DMS53 treated with DMSO at 0.1 percent for 48 hours (cell line): ENCODE measurements around the gene GLIS2.

ENCODE experiments used
- DNase-seq: peaks from one replicate; lab custom pipeline; 2025; ENCODE audit not compliant: unreplicated experiment; lab: John Stamatoyannopoulos, UW

GLIS2 gene

DNA sequence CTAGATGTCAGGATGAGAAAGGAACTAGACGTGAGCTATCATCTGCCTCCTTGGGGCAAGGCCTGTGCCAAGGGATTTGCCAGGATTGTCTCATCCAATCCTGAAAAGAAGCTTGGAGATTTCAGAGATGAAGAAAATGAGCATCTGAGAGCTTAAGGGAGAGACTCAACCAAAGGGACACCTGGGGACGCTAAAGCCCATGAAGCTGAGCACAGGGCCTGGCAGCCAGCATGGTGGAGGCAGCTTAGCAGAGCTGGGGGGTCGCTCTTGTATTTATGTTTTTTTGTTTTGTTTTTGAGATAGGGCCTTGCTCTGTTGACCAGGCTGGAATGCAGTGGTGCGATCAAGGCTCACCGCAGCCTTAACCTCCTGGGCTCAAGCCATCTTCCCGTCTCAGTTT lies 18.4 kb upstream of the GLIS2 start:
- DNase-seq = no peak

DNA sequence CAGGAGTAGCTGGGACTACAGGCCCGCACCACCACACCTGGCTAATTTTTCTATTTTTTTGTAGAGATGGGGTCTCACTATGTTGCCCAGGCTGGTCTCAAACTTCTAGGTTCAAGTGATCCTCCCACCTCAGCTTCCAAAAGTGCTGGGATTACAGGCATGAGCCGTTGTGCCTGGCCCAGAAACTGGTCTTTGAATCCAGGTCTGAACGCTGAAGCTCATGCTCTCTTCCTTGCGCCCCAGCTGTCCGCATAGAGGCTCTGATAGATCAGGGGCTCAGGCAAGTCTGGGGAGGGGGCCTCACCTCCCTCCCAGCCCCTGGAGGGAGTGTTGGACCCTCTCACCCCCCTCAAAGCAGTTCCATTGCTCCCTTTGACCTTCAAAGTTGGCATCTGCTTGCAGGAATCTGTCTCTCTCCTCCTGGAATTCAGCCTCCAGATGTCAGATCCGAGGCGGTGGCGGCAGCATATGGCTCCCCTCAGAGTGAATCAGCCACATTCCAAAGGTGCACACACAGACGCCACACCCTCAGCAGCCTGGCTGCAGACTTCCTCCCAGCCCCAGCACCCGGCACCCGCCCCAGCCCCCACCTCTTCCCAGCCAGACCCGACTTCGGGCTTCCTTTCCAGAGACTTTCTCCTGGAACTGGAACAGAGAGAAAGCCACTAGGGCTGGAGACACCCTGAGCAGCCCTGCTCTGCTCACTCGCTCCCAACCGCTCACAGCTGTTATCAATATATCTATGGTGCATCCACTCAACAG lies 16.9 kb upstream of the GLIS2 start:
- no peak for DNase-seq

DNA sequence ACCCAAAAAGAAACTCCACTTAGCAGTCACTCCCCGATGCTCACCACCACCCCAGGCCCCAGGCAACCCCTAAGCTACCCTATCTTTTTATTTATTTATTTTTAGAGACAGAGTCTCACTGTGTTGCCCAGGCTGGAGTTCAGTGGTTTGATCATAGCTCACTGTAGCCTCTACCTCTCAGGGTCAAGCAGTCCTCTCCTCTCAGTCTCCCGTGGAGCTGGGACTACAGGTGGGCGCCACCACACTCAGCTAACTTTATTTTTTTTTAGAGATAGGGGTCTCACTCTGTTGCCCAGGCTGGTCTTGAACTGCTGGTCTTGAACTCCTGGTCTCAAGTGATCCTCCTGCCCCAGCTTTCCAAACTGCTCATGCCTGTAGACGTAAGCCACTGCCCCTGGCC lies 14.7 kb upstream of the GLIS2 start:
- no peak for DNase-seq

DNA sequence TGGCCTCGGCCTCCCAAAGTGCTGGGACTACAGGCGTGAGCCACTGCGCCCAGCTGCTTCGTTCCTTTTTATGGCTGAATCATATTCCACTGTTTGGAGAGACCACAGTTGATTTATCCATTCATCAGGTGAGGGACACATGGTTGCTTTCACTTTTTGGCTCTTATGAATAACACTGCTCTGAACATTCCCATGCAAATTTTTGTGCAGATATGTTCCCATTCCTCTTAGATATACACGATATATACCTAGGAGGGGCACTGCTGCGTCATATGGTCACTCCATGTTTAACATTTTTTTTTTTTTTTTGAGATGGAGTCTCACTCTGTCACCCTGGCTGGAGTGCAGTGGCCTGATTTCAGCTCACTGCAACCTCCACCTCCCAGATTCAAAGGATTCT lies 13.9 kb upstream of the GLIS2 start:
- no peak for DNase-seq

DNA sequence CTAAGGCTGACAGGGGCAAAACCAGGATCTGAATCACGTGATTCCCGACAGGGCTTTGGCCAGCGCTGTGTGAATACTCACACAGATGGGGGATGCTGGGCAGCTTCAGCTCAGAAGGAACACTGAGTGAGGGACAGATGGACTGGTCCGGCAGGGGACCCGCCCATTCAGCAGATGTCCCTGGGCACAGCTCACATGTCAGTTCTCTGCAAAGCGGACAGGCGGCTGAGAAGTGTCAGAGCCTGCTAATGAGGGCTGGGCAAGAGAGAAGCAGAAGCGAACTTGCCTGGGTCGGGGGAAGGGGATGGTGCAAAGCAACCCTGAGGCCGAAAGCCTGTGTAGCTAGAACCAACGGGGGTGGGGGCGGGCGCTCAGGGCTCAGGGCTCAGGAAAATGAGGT lies 11.9 kb upstream of the GLIS2 start:
- DNase-seq = no peak

DNA sequence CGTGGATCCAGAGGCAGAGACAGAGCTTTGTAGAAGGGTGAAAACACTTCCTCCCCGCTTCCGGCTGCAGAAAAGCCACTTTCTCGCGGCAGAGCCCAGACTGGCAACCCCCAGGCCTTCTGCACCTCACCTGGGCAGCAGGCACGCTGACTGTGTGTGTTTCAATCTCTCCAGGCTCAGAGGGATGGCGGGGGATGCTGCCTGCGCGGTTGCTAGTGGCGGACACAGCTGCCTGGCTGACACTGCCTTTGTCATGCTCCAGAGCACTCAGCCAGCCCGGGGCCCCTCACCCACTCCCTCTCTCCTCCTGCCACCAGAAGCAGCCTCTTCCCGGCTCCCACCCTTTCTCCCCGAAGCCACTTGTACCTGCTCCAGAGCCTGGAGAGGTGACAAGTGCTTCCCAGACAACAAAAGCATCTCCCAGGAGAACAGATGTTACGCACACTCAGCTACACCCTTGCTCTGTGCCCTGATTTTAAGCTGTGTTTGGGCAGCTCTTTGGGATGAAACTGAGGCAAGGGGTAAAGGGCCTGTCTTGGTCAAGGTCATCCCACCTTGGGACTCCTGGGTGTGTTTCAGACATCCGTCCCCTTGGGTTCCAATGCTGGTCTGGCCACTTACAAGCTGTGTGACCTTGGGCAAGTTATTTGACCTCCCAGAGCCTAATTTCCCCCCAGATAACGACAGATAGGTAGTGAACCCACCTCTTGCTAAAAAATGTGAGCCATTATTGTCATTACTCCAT lies 9.2 kb upstream of the GLIS2 start:
- DNase-seq = peak; percentile 34

DNA sequence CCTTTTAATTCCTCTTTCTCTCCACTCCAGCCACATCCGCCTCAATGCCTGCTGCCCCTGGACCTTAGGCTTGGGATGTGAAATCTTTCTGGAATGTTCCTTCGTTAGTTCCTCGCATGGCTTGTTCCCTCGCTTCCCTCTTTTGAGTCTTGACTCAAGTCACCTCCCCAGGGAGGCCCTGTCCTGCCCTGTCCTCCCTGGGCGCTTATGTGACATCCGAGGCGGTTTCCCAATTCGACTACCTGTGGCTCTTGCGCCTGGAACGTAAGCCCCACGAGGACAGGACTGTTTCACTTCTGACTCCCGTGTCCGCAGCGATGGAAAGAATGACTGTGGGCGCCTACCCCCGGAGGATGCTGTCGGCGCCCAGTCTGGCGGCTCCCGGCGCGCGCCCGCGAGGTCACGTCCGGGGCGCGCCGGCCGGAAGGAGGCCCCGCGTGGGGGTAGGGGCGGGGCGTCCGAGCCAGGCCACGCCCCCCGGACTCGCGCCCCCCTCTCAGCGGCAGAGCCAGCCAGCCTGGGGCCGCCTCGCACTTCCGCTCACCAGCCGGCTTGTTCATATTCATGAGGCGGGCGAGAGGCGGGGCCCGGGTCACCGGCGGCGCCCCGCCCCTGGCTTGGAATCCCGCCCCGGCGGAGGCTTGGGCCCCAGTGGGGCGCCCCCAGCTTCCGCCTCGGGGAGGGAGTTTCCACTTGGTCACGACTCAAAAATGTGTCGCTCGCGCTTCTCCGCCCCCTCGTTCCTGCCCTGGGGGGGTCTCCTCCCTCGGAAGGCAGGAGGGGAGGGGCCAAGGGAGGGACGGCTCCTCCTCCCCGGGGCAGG lies 8.4 kb upstream of the GLIS2 start:
- DNase-seq = peak; percentile 69

DNA sequence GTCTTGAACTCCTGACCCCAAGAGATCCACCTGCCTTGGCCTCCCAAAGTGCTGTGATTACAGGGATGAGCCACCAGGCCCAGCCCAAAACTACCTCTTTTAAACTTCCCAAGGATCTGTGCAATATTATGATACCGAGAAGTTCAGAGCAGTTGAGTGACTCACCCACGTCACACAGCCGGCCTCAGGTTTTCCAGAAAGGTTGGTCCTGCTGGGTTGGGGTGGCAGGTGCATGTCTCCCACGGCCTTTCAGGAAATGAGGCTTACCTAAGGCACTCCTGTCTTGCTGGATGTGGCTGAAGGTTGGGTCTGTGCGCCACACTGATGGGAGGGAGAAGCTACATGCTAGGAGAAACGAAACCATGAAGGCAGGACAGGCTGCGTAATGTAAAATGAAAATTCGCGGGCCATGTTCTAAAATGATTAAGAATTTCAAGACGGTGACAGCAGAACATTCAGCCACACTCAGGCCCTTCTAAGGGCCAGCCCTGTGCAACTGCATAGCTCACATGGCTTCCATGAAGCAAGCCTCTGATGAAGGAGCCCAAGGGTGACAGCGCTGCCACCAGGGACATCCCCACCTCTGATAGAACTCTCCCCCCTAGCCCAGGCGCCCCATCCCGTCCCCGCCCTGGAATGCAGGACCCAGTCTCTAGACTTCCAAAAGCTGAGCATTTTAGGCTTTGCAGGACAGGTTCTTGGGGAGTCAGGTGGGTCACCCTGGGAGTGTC lies 6.6 kb upstream of the GLIS2 start:
- DNase-seq = no peak

DNA sequence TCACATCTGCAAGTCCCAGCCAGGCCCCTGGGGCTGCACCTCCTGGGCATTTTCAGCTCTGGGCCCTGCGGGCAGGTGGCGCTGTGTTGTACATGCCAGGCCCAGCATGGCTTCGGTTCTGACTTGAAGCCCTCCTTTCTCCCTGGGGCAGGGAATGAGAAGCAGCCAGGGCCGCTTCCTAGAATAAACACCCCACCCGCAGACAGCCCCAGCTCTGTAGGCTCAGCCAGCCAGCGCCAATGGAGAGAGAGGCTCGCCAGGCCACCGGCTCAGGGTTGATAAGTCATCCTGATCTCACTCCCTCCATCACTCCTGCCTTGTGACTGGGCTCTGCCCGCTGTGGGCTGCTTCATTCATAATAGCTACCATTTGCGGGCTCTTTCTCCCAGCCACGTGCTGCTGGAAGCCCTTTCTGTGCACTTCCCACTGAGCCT lies 6.0 kb upstream of the GLIS2 start:
- peak; percentile 21 for DNase-seq

DNA sequence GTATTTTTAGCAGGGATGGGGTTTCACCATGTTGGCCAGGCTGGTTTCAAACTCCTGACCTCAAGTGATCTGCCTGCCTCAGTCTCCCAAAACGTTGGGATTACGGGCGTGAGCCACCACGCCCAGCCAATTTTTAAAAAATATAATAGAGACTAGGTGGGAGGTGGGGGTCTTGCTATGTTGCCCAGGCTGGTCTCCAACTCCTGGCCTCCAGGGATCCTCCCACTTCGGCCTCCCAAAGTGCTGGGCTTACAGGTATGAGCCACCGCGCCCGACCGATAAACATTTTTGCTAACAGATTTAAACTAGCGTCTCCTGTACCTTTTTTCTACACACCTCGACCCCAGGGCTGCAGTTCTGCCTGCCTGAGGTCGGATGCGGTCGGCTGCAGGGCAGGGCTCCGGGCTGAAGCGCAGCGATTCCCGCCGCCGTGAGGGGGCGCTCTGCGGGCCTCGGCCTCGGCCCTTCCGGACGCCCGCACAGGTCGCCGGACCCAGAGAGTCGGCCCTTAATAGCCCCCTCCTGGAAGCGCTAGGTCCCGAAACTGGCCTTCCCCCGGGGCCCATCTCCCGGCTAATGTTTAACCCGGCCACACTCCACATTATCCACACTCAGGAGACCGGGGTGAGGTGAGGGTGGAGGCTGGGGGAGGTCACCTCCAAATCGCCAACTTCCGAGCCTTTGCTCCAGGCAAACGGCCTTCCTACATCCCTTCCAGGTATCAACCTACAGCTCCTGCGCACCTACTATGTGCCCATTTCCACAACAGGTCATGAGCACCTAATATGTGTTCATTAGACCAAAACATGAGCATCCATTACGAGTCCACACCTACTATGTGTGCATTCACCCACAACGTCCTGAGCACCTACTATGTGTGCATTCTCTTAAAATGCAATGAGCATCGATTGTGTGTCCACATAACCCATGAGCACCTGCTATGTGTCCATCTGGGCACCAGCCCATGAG lies 2.0 kb upstream of the GLIS2 start:
- peak; percentile 87 for DNase-seq

DNA sequence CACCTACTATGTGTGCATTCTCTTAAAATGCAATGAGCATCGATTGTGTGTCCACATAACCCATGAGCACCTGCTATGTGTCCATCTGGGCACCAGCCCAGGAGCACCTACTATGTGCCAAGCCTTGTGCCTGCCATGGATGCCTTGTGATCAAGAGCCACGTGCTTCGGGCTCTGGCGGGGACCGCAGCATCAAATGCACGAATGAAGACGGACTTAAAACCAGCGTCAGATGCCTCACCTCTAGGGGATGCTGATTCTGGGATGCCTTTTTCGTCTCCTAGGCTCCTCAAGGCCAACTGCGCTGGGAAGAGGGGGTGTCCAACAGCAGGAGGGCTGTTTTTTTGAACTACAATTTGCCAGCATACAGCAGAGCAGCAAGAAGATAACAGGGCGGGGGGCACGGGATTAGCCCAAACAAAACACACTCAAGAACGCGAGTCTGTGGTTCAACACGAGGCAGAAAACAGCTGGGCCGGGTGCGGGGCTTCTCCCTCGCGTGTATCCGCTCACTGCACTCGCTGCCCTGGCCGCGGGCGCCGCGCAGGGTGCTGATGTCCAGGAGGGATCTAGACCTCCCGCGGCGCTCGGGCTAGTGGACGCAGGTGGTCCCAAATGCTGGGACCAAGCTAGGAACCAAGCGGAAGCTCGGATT lies 1.2 kb upstream of the GLIS2 start:
- peak; percentile 36 for DNase-seq

DNA sequence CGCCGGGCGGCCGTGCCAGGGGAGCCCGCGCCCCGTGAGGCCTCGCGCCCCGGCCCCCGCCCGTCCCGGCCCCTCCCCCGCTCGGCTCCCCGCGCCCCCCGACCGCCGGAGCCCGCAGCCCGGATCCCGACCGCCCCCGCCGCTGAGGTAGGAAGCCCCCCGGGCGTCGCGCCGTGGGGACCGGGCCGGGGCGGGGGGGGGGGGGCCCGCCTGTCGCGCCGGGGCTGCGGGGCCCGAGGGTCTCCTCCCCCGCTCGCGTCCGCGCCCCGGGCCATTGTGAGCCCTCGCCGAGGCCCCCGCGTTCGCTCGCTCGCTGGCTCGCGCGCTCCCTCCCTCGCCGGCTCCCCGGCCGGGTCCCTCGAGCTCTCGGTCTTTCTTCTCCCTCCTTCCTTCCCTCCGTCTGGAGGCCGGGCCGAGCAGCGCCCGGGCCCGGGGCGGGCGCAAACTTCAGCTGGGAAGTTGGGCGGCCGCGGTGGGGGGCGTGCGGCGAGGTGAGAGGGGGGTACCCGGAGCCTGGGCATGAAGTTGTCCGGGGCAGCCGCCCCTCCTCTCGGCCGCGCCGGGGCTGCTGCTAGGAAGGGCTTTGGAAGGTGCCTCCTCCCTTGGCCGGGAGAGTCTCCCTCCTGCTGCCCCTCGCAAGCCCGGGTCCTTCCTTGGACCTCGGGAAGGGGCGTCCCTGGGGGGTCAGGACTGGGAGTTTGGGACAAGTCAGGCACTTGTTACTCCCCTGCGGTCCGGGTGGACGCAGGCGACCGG lies 419 bp downstream of the GLIS2 start:
- no peak for DNase-seq

DNA sequence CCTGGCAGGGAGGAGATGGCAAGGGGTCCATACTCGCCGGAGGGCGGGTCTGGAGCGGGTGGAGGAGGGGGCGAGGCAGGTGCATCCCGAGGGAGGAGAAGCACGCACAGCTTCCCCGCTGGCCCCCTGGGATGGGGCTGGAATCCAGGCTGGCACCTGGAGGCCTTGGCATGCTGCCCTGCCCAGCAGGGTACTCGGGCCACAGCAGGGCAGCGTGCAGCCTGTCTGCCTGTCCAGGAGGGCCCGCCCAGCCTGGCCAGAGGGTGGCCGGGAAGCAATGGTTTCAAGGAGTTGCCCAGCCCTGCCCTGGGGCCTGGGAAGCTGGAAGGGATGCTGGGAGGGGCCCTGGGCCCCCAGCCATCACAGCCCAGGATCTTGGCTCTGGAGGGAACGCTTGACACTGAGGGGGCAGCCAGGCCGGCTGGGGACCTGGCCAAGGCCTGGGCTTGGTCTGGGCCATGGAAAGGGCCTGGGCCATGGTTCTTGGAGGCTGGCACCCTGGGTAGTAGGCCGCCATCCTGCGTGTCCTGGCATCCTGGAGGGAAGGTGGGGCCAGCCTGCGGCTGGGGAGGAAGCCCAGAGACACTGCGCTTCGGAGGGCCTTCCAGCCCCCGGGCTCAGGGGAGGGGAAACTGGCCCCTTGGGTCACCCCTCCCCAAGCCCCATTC lies 1.1 kb downstream of the GLIS2 start:
- DNase-seq = no peak

DNA sequence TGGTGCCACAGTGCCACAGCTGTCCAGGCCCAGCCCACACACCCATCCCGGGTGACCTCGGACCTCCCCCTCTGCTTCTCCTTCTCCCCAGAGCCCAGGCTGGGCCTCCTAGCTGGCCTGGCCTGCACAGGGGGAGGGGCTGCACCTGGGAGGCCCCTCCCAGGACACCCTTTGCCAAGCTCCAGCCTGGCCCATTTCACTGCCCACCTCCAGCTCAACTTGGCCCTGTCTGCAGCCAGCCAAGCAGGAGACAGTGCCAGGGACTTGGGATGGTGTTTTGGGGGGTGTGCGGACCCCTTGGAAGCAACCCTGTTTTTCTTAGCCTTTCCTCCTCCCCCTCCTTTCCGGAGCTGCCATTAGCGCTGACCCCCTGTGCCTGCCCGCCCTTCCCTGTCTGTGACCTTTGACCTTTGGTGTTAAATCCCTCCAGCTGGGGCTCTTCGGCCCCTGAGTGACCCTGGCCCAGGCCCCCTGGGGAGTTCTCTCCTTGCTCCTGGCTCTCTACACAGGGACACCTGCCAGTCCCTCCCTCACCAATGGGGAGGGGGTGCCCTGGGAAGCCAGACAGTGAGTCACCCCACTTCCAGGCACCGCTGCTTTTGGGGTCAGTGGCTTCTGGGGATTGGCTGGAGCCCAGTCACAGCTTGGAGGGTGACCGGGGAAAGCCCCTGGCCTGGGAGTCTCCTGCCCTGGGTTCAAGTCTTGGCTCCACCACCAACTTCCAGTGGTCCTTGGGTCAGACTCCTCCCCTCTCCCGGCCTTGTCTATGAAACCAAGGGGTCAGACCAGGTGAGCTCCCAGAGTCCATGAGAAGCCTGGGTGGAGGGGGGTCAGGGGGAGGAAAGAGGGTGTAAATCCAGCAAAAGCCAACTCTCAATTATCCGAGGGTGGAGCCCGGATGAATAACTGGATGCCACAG lies 1.9 kb downstream of the GLIS2 start:
- DNase-seq = no peak

DNA sequence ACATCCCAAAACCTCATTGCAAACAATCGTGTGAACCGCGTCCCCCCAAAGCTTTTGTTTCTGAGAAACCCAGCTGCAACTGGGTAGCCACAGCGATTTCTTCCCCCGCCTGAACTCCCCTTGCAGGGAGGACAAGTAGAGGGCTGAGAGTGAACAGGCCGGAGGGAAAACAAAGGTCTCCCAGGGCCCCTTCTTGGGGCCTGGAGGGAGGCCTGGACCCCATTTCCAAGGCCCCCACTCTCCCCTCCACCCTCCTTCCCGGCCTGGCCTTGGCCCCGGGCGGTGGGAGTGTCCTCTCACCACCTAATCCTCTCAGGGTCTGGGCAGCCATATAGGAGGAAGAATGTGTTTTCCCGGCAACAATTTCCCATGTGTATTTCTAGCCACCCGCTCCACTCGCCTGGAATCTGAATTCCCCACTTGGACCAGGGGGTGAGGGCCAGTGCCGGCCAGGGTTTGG lies 2.6 kb downstream of the GLIS2 start:
- DNase-seq = no peak

DNA sequence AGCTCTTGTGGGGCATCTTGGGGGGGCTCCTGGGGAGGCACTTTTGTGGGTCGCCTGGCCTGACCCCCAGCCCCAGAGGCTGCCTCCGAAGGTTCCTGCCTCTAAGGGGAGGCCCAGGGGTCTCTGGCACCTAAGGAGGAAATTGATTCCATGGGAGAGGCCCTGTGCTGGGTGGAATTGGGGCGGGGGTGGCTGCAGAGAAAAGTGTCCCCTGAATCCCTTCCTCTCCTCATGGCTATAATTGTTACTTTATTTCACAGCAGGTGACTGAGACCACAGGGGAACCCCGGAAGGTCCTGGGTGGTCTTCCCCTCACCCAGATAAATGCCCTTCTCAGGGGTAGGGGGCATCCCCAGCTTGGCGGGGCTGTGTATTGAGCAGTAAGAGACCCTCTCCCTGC lies 3.1 kb downstream of the GLIS2 start:
- no peak for DNase-seq
